Mammary epithelial cell (primary cell): ENCODE measurements around the gene GDPD1.

Experiments used
- CTCF ChIP-seq, 2 donors: IDR thresholded peaks in 1 of 2; conservative IDR thresholded peaks in 1 of 2; 2 replicates each; pipeline ENCODE4 v1.5.1; 2011 to 2012; ENCODE audit warnings: inconsistent platforms in 2 of 2, low read length in 2 of 2, mild to moderate bottlenecking in 2 of 2, control low read depth in 1 of 2, low read depth in 1 of 2; ENCODE audit not compliant: insufficient read depth in 1 of 2; ENCODE audit errors: extremely low read depth in 1 of 2
- EZH2 ChIP-seq: IDR thresholded peaks from 2 replicates; pipeline ENCODE4 v1.6.1; 2012; ENCODE audit warnings: low read length, inconsistent platforms, borderline replicate concordance

DNA sequence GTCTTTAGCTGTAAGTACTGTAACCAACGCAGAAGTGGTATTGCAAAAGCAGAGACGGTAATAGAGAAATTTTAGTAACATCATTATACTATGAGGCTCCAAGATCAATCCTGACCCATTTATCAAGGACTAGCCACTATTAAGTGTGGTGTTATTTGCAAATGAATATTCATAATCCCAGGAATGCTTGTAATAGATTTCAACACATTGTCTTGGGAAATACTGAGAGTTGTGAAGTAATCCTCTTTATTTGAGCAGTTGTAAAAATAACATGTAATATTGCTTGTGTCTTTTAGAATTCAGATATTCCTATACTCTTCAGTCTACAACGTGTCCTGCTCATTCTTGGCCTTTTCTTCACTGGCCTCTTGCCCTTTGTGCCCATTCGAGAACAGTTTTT lies 46.4 kb downstream of the GDPD1 start:
- TF ChIP-seq CTCF (conservative IDR thresholded peaks at IDR 0.05 in 1 of 2, IDR thresholded peaks at IDR 0.05 in 1 of 2; ENCODE audit: extremely low read depth in 1 of 2, insufficient read depth in 1 of 2, low read depth in 1 of 2, low read length in 2 of 2) (no peak), EZH2 (no peak)
